Left ventricle myocardium superior (tissue), 1 donor: Measurements from ENCODE around the gene TSHZ2. TPM values are rescaled to one million over a fixed set of nuclear protein-coding genes. Genes with fewer than 3 reads are reported as not detected.
"Not testable (repeated sequence)": the region's sequence is repeated elsewhere in the genome, so short reads cannot be mapped to it uniquely, and the experiment has no call there.

ENCODE experiments used
- ATAC-seq: fragments of 200-7000 bp; cut with Tn5 transposase; one replicate; pipeline ENCODE4 v1.9.1; 2020; ENCODE audit warnings: mild to moderate bottlenecking, moderate library complexity
- DNase-seq: peaks from one replicate; pipeline ENCODE4 v3.0.0-alpha.2; 2020
- intact Hi-C: fragments of 100-400 bp; cut with micrococcal nuclease; formaldehyde crosslinking; loops from one replicate; pipeline ENCODE4 v1.11.0; 2022
- total RNA-seq: library from RNA; stranded (reverse); fragmentation: NEBNext Ultra II Directional; extraction: Animal tissue kit (Norgen Biotek cat#: 25700); gene quantifications from one replicate; pipeline ENCODE4 v1.2.1, GENCODE V29; 2021
- donor health status: DM: no; HTN: yes; CAD: no; lungs with severe emphysema.

Gene TSHZ2
- total RNA-seq, 1 donor from 2014 or later, result 5.2 TPM

- intact Hi-C loops, result no loop called here
- no peak for DNase-seq
- no peak for ATAC-seq
Measured at GRCh38 chr20:53365076-53365475, 392.9 kb downstream of the TSHZ2 start.

GRCh38 chr20:53365539-53366075 is 393.4 kb downstream of the TSHZ2 start:
- DNase-seq, result no peak
- intact Hi-C loops, result no loop called here
- ATAC-seq, result no peak

DNA sequence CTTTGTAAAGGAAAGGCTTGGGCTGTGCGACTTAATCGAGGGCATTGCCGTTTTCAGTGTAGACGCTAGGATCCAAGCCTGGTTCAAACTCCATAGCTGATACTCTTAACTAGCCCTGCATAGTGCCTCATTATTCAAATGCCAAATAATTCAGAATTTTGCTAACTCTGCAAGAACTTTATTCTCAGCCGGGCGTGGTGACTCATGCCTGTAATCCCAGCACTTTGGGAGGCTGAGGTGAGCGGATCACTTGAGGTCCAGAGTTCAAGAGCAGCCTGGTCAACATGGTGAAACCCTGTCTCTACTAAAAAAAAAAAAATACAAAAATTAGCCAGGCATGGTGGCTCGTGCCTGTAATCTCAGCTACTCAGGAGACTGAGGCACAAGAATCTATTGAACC is 394.8 kb downstream of the TSHZ2 start:
- DNase-seq, intact Hi-C loops, ATAC-seq: not testable (repeated sequence)

- no peak for DNase-seq
- ATAC-seq, result no peak
- intact Hi-C loops, result no loop called here
Measured at GRCh38 chr20:53369871-53370270, 397.7 kb downstream of the TSHZ2 start.

GRCh38 chr20:53370345-53370961 is 398.3 kb downstream of the TSHZ2 start:
- ATAC-seq (no peak), DNase-seq (no peak)
- intact Hi-C loops, result no loop called here

GRCh38 chr20:53371216-53371615 is 399.1 kb downstream of the TSHZ2 start:
- DNase-seq (no peak), ATAC-seq (no peak)
- intact Hi-C loops, result no loop called here

DNA sequence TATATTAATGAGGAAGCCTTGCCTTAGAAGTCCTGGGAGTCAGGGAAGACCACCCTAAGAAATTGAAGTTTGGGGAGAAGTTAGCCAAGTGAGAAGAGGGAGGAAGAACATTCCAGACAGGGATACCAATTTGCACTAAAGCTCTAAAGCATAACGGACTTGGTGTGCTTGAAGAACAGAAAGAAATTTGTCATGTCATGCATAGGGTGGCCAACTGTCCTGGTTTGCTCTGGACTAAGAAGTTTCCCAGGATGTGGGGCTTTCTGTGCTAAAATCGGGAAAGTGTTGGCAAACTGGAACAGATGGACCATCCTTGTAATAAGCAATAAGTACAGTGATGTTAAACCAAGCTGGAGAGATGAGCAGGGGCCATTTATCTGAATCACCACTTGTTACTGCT is 403.9 kb downstream of the TSHZ2 start:
- intact Hi-C loops, result no loop called here
- ATAC-seq, result no peak
- DNase-seq, result no peak

- intact Hi-C loops, result no loop called here
- ATAC-seq, result no peak
- DNase-seq, result no peak
Measured at GRCh38 chr20:53379014-53379832, 407.1 kb downstream of the TSHZ2 start.

GRCh38 chr20:53379833-53380120 is 407.6 kb downstream of the TSHZ2 start:
- no peak for ATAC-seq
- intact Hi-C loops, result no loop called here
- DNase-seq, result no peak

GRCh38 chr20:53381568-53382262 is 409.6 kb downstream of the TSHZ2 start:
- no peak for ATAC-seq
- intact Hi-C loops, result no loop called here
- no peak for DNase-seq

DNA sequence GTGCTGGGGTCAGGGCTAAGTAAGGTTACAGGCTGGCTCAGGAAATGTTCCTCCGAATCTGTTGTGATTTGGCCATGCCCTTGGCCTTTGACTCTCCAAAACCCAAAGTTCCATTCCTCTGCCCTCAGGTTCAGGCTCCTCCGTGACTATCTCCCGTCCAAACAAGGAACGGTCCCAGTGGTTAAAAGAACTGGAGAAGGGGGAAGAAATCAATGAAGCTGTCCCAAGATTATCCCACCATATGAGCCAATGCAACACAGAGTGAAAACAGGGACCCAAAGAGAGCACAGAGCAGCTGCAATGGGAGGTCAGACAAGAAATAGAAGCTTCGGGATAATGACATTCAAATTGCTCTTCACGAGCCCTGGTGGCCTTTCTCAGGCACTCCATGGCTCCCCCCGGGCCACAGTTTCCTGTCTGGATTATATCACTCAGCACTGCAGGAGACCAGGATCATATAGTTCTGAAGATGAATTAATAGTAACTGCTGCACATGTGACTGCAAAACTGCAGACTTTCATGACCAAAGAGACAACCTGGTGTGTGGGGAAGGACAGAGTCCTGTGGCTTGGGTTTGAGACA is 410.2 kb downstream of the TSHZ2 start:
- no peak for DNase-seq
- peak; percentile 47 for ATAC-seq
- intact Hi-C loops, result no loop called here

DNA sequence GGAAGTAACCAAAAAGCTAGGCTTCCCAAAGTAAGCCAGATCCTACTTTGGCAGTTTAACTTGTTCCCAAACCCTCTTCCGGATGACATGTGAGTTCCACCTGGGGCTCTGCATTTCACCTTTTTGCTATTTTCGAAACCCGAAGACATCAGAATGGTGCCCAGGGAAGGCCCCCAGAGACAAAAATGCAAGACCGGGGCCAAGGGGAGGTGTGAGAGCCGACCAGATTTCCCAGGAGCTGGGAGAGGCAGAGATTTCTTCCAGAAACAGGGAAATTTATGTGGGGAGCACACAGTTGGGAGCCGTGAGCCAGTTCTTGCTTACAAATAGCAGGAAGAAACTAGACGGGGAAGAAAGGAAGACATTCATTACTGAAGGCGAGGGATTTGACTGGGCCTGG is 411.8 kb downstream of the TSHZ2 start:
- DNase-seq (no peak), ATAC-seq (no peak)
- intact Hi-C loops, result no loop called here

DNA sequence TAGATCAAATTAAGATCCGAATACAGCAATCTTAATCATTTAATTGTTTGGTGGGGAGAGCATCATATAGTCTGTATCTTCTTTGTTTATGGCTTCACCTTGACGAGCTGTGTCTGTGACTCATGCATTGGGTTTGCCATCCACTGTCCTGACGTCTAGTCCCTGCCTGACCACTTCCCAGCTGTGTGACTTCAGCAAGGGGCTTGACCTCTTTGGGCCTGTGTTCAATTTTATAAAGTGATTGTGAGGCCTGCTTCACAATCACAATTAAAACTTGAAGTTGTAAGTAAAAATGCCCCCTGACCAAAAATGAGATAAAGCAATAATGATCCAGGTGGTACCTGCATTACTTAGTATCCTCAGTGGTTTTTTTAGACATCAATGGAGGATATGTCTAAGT is 412.2 kb downstream of the TSHZ2 start:
- DNase-seq (no peak), ATAC-seq (no peak)
- intact Hi-C loops, result no loop called here

- peak; percentile 33 for ATAC-seq
- DNase-seq, result no peak
- intact Hi-C loops, result no loop called here
Measured at GRCh38 chr20:53385941-53386767, 414.0 kb downstream of the TSHZ2 start.

DNA sequence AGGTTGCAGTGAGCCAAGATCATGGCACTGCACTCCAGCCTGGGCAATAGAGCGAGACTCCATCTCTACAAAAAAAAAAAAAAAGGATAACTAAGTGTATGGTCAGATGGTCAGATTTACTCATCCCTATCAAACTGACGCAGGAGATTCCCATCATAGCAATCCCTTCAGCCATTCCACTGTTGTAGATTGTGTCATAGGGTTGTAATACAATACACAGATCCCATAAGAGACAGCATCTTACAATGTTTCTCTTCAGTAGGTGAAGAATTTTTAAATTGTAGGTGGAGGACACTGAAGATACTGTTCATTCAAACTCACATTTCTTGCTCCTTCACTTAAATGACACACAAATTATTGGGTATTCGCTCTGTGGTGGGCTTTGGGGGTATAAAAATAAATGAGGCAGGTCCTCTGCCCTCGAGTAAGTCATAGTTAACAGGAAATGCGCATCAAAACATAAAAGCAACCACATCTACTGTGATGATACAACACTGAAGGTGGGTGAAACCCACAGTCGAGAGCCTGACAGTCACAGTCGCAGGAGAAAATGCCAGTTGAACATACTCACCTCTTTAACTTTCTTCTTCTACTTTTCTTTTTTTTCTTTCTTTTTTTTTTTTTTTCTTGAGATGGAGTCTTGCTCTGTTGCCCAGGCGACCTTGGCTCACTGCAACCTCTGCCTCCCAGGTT is 416.0 kb downstream of the TSHZ2 start:
- no peak for ATAC-seq
- no peak for DNase-seq
- intact Hi-C loops, result no loop called here

DNA sequence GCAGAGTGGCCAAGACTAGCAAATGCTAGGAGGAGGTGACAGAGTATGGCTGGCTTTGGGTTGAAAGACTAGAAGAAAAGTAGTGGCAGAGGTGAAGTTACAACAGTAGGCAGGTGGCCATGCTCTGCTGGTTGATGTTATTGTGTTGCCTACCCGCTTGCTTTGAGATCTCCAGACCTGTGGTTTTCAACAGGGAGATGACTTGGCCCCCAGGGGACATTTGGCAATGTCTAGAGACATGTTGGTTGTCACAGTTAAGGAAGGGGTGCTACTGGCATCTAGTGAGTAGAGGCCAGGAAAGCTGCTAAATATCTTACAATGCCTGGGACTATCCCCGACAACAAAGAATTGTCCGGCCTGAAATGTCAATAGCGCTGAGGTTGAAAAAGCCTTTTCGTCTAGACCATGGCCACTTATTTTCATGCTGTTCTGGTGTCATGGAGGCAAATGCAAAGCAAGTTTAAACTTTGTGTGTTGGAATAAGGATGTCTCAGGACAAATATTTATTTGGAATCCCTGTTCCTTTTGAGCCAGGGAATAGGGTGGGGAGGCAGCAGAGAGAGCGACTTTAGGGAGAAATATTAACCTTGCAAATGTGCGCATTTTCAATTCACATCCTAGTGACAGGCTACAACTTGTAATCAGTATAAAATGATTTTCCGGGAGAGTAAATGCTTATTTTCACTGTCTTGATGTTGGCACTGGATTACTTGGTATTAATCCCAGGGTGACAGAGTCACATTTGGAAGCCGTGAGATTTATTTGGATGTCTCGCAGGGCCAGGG is 417.6 kb downstream of the TSHZ2 start:
- intact Hi-C loops, result no loop called here
- ATAC-seq (no peak), DNase-seq (no peak)

- ATAC-seq (no peak), DNase-seq (no peak)
- intact Hi-C loops, result no loop called here
Measured at GRCh38 chr20:53390770-53391169, 418.6 kb downstream of the TSHZ2 start.

DNA sequence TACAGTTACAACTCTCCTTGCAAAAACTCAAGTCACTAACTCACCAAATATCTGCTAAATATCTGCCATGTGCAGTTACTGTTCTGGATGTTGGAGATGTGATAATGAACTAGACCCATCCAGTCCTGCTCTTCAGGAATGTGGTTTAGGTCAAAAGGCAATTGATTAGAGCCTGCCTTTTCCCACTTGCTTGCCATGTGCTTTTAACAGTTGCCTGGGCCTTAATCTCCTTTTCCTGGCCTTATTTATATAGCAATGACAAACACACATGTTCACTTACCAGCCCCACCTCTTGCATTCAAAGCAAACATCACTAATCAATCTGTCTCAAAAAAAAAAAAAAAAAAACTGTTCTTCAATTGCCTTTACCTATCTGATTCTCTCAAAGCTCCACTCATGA is 422.3 kb downstream of the TSHZ2 start:
- DNase-seq (no peak), ATAC-seq (no peak)
- intact Hi-C loops, result no loop called here
